GM21515 (cell line): ENCODE data around the gene GCC2.
"Not testable (repeated sequence)": the region's sequence is repeated elsewhere in the genome, so short reads cannot be mapped to it uniquely, and the experiment has no call there.

Experiments used
- ATAC-seq: cut with Tn5 transposase; IDR thresholded peaks from one replicate; pipeline ENCODE4 v1.9.1; 2021; ENCODE audit not compliant: unreplicated experiment

GCC2 gene

DNA sequence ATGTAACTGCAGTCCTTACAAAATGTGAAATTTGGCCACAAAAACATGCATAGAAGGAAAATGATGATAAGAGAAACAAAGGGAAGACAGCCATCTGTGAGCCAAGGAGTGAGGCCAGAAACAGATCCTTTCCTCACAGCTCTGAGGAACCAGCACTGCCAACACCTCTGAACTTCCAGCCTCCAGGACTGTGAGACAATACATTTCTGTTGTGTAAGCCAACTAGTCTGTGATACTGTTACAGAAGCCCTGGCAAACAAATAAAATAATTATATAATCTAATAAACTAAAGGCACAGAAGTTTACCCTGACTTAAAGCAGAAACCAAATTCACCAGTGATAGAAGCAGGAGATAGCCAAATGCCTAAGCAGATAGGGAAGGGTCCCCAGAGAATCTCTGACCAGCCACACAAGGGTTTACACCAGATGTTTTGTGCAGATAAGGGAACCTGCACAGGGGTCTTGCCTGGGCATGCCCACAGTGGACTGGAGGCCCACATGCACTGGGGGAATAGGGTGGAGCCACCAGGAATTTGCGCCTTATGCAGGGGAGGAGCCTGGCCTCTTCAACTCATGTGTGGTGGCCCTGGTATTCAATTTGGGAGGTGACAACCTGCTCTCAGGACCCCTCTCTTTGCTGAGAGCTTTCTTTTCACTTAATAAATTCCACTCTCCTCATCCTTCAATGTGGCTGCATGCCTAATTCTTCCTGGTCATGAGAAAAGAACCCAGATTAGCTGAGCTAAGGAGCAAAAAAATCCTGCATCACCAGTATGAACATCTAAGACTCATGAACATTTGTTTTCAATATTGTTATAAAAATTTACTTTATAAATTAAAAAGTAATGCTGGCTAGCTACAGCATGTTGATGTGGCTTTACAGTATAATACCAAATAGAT lies 3.8 kb upstream of the GCC2 start:
- ATAC-seq: no peak

DNA sequence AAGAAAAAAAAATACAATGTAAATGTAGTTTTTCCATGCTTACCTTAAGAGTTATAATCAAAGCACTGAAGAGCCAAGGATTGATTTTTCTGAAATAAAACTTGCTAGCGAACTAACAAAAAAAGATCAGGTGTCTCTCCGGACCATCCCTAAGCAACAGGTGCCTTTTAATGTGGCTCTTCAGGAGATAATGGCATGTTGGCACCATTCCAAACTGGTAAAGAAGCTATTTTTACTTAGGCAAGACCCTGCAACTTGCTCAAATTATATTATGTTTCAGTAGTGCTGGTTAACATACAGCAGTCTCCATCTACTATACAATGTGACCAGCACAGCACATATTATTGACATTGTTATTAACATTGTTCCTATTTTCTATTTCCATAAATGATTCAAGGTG lies 2.3 kb upstream of the GCC2 start:
- ATAC-seq: no peak

DNA sequence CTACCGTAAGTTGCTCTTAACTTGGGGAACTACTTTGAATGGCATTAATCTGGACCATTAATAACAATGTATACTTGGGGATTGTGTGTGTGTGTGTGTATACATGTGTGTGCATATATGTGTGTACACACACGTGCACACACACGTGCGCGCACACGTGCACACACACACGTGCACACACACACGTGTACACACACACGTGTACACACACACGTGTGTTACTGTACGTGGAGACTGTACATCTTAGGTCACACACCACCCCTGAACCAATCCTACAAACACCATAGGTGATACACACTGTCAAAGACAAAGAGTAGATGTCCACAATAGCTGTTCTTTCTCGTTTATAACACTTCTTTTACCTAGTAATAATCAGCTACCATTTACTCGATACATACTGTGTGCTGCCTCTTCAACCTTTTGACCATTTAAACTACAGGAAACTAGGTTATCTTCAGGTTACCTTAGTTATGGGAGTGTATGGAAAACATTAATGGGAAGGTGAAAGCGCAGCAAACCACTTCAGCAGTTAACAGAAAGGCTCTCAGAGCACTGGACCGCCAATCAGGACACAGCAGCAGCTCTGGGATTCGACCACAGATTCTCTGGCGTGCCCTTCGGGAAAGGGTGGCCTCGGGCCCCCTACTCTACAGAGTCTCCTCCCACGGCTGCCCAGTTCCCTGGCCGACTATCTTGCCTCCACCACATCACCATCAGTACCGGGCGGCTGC lies 894 bp upstream of the GCC2 start:
- ATAC-seq: peak; percentile 25

DNA sequence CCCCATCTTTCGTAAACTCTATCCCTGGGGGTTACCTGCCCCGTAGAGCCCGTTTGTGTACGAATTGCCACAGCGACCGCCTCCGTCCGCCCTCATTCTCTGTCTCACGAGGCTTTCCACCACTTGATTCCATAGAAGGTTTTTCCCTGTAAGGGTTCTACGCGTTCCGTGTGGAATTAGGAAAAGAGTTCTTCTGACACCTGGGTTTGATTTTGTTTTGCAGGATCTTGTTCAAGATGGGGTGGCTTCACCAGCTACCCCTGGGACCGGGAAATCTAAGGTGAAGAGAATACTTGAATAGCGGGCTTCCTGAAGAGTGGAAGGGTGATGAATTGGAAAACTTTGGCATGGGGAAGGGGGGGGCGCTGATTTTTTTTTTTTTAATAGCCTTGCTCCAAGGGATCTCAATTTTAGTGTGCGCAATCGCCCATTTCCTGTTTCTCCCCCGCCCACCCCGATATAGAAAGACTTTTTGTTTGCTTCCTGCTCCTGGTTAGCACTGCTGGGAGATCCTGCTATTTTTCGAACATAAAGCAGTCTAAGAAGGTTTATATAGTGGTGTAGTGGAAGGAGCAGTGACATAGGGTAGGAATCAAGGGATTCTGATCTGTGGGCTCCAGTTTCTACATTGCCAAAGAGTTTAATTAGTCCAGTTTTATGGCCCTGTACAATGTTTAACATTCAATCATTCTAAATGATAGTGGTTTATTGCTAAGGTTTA lies 564 bp downstream of the GCC2 start:
- peak; percentile 36 for ATAC-seq

DNA sequence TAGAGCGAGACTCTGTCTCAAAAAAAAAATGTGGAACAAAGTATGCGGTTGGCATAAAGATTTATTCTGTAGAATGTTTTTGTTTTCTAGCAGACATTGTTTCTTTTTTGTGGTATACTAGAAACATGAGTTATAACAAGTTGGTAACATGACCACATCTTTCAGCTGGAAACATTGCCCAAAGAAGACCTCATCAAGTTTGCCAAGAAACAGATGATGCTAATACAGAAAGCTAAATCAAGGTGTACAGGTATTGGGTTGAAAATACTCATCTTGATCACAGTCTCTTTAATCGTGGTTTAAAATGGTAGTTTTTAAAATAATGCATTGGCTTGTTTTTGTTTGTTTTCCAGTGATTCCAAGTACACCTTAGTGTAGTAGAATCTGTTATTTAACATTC lies 1.9 kb downstream of the GCC2 start:
- no peak for ATAC-seq

DNA sequence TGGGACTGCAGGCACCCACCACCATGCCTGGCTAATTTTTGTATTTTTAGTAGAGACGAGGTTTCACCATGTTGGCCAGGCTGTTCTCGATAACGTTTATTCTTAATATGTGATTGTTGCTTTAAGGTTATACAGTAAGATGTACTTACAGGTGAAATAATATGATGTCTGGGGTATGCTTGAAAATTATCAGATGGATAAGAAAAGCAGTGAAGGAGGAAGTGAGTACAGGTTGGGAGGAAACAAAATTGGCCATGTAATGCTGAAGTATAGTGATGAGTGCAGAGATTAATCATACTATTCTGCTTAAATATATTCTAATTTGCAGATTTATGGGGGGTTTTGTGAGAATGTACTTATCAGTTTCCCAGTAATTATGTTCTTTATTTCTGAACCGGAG lies 3.0 kb downstream of the GCC2 start:
- no peak for ATAC-seq

DNA sequence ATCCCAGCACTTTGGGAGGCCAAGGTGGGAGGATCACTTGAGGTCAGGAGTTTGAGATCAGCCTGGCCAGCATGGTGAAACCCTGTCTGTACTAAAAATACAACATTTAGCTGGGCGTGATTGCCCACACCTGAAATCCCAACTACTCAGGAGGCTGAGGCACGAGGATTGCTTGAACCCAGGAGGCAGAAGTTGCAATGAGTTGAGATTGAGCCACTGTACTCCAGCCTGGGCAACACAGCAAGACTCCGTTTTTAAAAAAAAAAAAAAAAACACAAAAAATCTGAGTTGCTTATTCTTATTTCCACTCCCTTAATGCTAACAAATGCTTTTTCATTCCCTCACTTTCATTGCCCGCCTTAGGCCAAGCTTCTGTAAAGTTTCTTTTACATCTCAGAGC lies 4.5 kb downstream of the GCC2 start:
- not testable (repeated sequence) for ATAC-seq

DNA sequence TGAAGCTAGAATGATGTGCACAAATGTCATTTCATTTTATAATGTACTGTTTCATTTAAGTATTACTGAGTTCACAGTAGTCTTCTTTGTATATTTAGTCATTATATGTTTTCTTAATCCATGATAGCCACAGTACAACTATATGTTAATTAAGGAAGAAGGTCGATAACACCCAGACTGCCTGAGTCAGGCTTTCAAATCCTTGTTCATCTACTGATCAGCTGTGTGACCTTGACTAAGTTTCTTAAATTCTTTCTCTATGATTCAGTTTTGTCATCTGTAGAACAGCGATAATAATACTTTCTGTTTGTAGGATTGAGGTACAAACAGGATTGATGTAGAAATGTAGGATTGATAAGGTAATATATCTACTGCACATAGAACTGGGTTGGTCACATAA lies 5.4 kb downstream of the GCC2 start:
- ATAC-seq: no peak

GRCh38 chr2:108455571-108455970 lies 6.6 kb downstream of the GCC2 start:
- ATAC-seq: no peak

DNA sequence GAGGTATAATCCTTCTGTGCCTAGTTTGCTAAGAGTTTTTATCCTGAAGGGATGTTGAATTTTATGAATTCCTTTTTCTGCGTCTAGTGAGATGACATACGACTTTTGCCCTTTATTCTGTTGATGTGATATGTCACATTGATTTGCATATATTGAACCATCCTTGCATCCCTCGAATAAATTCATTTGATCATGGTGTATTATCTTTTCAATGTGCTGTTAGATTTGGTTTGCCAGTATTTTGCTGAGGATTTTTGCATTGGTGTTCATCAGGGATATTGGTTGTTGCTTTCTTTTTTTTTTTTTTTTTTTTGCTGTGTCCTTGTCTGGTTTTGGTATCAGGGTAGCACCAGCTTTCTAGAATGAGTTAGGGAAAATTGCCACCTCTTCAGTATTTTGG lies 9.1 kb downstream of the GCC2 start:
- ATAC-seq: no peak

- no peak for ATAC-seq
Measured at GRCh38 chr2:108459441-108459840, 10.4 kb downstream of the GCC2 start.

DNA sequence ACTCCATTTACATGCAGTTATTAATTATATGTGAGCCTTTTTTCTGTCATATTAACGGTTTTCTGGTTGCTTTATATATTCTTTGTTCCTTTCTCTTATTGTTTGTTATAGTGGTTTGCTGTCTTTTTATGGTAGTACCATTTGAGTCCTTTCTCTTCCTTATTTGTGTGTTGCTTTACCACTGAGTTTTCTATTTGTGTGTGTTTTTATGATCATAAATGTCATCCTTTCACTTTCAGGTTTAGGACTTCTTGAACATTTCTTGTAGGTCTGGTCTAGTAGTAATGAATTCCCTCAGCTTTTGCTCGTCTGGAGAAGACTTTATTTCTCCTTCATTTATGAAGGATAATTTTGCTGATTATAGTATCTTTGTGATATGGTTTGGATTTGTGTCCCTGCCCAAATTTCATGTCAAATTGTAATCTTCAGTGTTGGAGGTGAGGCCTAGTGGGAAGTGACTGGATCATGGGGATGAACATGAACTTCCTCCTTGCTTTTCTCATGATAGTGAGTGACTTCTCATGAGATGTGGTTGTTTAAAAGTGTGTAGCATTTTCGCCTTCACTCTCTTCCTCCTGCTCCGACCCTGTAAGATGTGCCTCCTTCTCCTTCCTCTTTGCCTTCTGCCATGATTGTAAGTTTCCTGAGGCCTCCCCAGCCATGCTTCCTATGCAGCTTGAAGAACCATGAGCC lies 11.5 kb downstream of the GCC2 start:
- peak; percentile 82 for ATAC-seq

- ATAC-seq: no peak
Measured at GRCh38 chr2:108477099-108477498, 28.1 kb downstream of the GCC2 start.

- no peak for ATAC-seq
Measured at GRCh38 chr2:108485253-108485652, 36.2 kb downstream of the GCC2 start.

DNA sequence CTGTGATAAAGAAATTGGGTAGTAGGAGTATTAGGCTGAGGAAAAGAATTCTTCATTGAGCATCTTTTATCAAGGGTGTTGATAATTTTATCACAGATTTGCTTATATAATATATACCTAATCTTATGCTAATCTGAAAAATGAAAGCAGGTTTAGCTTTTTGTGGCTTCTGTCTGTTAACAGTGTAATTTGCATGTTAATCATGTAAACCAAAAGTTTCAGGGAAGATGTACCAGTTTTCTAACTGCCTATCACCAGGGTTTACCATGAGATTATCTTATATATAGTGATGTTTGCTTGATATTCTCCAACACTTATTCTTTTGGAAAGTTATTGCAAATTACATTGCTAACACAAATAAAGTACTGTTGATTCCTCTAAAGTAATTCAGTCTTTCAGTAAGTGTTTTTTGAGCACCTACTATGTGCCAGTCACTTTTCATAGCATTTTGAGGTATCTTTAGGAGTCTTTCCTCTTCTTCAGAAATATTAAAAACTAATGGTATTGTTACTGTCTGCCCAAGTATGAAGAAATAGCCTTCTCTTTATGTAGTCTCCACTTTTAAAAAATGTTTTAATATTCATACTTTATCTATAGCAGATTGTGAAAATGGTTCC lies 41.6 kb downstream of the GCC2 start:
- no peak for ATAC-seq

DNA sequence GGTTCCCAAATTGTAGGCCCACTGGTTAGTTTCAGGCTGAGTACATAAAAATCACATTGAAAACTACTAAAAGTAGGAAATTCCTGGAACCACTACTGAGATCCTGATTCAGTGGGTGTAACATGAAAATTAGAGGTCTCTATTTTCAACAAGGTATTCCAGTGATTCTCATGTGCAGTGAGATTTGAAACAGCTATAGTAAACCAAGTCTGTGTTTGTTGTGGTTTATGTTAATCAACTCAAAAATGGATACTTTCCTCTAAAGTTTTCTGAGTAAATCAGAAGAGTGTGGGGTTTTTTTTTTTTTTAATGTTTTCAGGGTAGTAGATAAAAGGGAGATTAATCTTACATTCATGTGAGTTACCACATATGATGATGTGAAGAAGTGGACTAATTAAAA lies 42.8 kb downstream of the GCC2 start:
- no peak for ATAC-seq

GRCh38 chr2:108492364-108492763 lies 43.4 kb downstream of the GCC2 start:
- ATAC-seq: no peak

GRCh38 chr2:108496167-108496566 lies 47.2 kb downstream of the GCC2 start:
- ATAC-seq: not testable (repeated sequence)

GRCh38 chr2:108507620-108508019 lies 58.6 kb downstream of the GCC2 start:
- ATAC-seq: not testable (repeated sequence)

GRCh38 chr2:108512431-108512830 lies 63.4 kb downstream of the GCC2 start:
- not testable (repeated sequence) for ATAC-seq

- not testable (repeated sequence) for ATAC-seq
Measured at GRCh38 chr2:108514478-108514877, 65.5 kb downstream of the GCC2 start.
